ENCODE results near the gene TULP1. TPM values are rescaled to one million over a fixed set of nuclear protein-coding genes. Genes with fewer than 3 reads are reported as not detected.

TULP1 gene
- total RNA-seq, 1 donor from 2014 or later, result not detected

DNA sequence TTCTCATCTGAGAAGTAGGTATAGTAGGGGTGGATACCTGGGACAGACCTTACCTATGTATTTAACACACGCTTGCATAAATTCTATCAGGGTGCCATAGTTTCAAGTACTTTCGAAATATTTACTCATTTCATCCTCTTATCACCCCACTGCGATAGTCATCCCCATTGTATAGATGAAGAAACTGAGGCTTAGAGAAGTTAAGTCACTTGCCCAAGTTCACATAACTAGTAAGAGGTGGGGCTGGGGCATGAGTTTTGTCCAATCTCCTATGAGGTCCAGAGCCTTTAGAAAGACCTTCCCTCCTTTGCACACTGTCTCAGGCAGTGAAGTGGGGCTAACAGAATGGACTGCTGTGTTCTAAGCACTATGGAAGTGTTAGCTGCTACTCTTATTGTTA lies 6.2 kb downstream of the TULP1 start:
- TF ChIP-seq CTCF (IDR thresholded peaks at IDR 0.05; ENCODE audit: insufficient read depth, low read length, poor library complexity, severe bottlenecking), result no peak
- no peak overlapping the region for H3K4me3 ChIP-seq (ENCODE audit: low read depth, low read length)
- peaks cover 41% of the 10 kb centered on the region for H3K27me3 ChIP-seq (ENCODE audit: control insufficient read depth, insufficient read depth, low read length)
- no peaks in the 10 kb centered on the region for H3K36me3 ChIP-seq (ENCODE audit: control insufficient read depth, insufficient read depth, low read length)
- no peak for DNase-seq (ENCODE audit: low read depth)

GRCh38 chr6:35505999-35506412 lies 6.7 kb downstream of the TULP1 start:
- no peak for DNase-seq (ENCODE audit: low read depth)
- Histone ChIP-seq H3K36me3 (ENCODE audit: control insufficient read depth, insufficient read depth, low read length) (no peaks in the 10 kb centered on the region), H3K4me3 (ENCODE audit: low read depth, low read length) (no peak overlapping the region), H3K27me3 (ENCODE audit: control insufficient read depth, insufficient read depth, low read length) (peaks cover 35% of the 10 kb centered on the region)
- no peak for TF ChIP-seq CTCF (IDR thresholded peaks at IDR 0.05; ENCODE audit: insufficient read depth, low read length, poor library complexity, severe bottlenecking)

DNA sequence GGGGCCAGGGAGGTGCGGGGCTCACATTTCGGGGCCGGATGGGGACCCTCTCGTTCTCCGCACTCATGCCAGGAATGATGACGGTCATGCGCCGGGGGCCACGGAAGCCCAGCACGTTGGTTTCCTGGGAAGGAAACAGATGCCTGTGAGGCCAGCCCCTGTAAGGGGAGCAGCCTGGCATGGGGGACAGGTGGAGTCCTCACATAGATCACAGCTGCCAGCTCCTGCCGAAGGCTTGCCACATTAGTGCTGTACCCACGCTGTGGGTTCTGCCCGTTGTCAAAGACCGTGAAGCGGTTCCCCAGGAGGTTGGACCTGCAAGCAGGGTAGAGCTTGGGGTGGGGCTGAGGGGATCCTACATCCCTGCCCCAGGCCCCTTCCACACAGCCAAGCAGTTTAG lies 9.2 kb downstream of the TULP1 start:
- no peak for DNase-seq (ENCODE audit: low read depth)
- no peak for TF ChIP-seq CTCF (IDR thresholded peaks at IDR 0.05; ENCODE audit: insufficient read depth, low read length, poor library complexity, severe bottlenecking)
- H3K27me3 ChIP-seq (ENCODE audit: control insufficient read depth, insufficient read depth, low read length), result peaks cover 20% of the 10 kb centered on the region
- H3K36me3 ChIP-seq (ENCODE audit: control insufficient read depth, insufficient read depth, low read length), result no peaks in the 10 kb centered on the region
- H3K4me3 ChIP-seq (ENCODE audit: low read depth, low read length), result no peak overlapping the region

DNA sequence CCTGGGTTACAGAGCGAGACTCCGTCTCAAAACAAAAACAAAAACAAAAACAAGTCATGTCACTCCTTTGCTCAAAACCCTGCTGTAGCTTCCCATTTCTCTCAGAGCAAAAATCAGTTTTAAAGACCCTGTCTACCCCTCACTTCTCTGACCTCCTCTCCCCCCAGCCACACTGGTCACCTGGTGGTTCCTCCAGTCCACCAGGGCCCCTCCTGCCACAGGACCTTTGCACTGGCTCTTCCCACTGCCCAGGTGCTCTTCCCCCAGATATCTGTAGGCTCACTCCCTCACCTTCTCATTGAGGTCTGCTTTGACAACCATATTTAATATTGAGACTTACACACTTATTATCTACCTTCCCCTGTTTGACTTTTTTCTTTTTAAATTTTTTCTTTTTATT lies 10.9 kb downstream of the TULP1 start:
- H3K36me3 ChIP-seq (ENCODE audit: control insufficient read depth, insufficient read depth, low read length), result no peaks in the 10 kb centered on the region
- TF ChIP-seq CTCF (IDR thresholded peaks at IDR 0.05; ENCODE audit: insufficient read depth, low read length, poor library complexity, severe bottlenecking), result no peak
- H3K27me3 ChIP-seq (ENCODE audit: control insufficient read depth, insufficient read depth, low read length), result peaks cover 17% of the 10 kb centered on the region
- DNase-seq (ENCODE audit: low read depth), result no peak
- H3K4me3 ChIP-seq (ENCODE audit: low read depth, low read length), result no peak overlapping the region

DNA sequence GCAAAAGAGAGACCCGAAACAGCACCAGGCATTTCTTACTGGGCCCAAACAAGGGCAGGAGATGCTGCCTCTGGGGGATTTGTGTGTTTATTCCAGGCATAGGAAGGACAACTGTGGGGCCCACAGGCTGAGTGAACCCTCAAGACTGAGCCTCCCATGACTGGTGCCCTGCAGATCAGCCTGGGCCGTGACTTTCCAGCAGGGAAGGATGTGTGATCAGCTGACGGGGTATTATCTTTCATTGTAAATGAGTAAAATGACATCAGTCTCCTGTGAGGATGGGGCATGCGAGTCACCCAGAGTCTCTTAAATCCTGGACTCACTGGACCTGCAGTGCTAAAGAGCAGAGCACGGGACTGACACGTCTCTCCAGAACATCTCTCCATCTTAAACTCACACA lies 11.9 kb downstream of the TULP1 start:
- TF ChIP-seq CTCF (IDR thresholded peaks at IDR 0.05; ENCODE audit: insufficient read depth, low read length, poor library complexity, severe bottlenecking), result no peak
- peaks cover 12% of the 10 kb centered on the region for H3K27me3 ChIP-seq (ENCODE audit: control insufficient read depth, insufficient read depth, low read length)
- no peak overlapping the region for H3K4me3 ChIP-seq (ENCODE audit: low read depth, low read length)
- DNase-seq (ENCODE audit: low read depth), result no peak
- no peaks in the 10 kb centered on the region for H3K36me3 ChIP-seq (ENCODE audit: control insufficient read depth, insufficient read depth, low read length)

GRCh38 chr6:35499372-35499771 lies 13.3 kb downstream of the TULP1 start:
- Histone ChIP-seq H3K4me3 (ENCODE audit: low read depth, low read length) (no peak overlapping the region), H3K27me3 (ENCODE audit: control insufficient read depth, insufficient read depth, low read length) (peaks cover 8% of the 10 kb centered on the region), H3K36me3 (ENCODE audit: control insufficient read depth, insufficient read depth, low read length) (no peaks in the 10 kb centered on the region)
- no peak for DNase-seq (ENCODE audit: low read depth)
- no peak for TF ChIP-seq CTCF (IDR thresholded peaks at IDR 0.05; ENCODE audit: insufficient read depth, low read length, poor library complexity, severe bottlenecking)
